ENCODE data around the gene RAPGEF2. TPM values are rescaled to one million over a fixed set of nuclear protein-coding genes. Genes with fewer than 3 reads are reported as not detected.
A peak's percentile ranks its signal among the peaks of the same experiment; 100 is the strongest.

RAPGEF2 gene
- total and polyA plus RNA-seq, 2 donors (not counting 3 experiments of a cell fraction or from before 2014, with no cell fraction given) = 28.7 to 55.2 TPM

DNA sequence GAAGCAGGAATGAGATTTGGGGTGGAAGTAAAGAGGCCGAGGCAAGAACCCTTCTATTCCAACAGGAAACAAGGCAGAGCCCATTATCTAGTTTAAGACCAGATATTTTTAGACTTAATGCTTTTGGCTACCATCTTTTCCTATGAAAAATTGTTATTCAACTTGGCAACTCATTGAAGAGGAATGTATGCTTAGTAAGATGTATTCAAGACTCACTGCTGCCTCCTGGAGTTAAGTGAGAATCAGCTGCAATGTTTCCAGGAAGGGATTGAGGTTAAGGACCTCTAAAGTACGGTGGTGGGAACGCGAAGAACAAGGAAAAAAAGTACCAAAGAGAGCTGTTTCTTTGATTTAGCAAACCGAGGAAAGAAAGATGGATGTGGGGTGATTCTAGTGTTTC lies 89.1 kb downstream of the RAPGEF2 start:
- dilution Hi-C loops (cut with MboI; ENCODE audit: extremely low pct_ligation_motif_present, low sequenced_read_pairs) = no loop called here
- TF ChIP-seq JUN (IDR thresholded peaks at IDR 0.05; ENCODE audit: borderline replicate concordance, insufficient read depth, insufficient read length, low read depth) (no peak), FOS (IDR thresholded peaks at IDR 0.05; ENCODE audit: borderline replicate concordance, insufficient read depth, low read length) (peak; percentile 32), MYC (IDR thresholded peaks at IDR 0.05; ENCODE audit: low read depth, low read length) (no peak)
- TF ChIP-seq, protein P1, sequence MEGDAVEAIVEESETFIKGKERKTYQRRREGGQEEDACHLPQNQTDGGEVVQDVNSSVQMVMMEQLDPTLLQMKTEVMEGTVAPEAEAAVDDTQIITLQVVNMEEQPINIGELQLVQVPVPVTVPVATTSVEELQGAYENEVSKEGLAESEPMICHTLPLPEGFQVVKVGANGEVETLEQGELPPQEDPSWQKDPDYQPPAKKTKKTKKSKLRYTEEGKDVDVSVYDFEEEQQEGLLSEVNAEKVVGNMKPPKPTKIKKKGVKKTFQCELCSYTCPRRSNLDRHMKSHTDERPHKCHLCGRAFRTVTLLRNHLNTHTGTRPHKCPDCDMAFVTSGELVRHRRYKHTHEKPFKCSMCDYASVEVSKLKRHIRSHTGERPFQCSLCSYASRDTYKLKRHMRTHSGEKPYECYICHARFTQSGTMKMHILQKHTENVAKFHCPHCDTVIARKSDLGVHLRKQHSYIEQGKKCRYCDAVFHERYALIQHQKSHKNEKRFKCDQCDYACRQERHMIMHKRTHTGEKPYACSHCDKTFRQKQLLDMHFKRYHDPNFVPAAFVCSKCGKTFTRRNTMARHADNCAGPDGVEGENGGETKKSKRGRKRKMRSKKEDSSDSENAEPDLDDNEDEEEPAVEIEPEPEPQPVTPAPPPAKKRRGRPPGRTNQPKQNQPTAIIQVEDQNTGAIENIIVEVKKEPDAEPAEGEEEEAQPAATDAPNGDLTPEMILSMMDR (IDR thresholded peaks at IDR 0.05; ENCODE audit: extremely low read depth in 1 of 2, insufficient read depth in 1 of 2, low read depth in 1 of 2, low read length in 2 of 2) = peak; percentile 13 to 38
- TF ChIP-seq, protein P2, sequence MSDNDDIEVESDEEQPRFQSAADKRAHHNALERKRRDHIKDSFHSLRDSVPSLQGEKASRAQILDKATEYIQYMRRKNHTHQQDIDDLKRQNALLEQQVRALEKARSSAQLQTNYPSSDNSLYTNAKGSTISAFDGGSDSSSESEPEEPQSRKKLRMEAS (IDR thresholded peaks at IDR 0.05; ENCODE audit: insufficient read depth, insufficient read length) = no peak
- no TSS peak for BruUV-seq (replicated peaks)
- Histone ChIP-seq H3K9me1 (replicated peaks; ENCODE audit: control insufficient read depth, extremely low read depth, insufficient read depth, low read length) (no peaks in the 10 kb centered on the region), H4K20me1 (replicated peaks; ENCODE audit: control insufficient read depth, extremely low read depth, insufficient read depth, low read length) (no peaks in the 10 kb centered on the region), H3K4me2 (ENCODE audit: insufficient read depth, low read length) (no peak overlapping the region), H2AFZ (ENCODE audit: low read depth, low read length) (no peak overlapping the region), H3K79me2 (ENCODE audit: control insufficient read depth, insufficient read depth, low read length) (peaks cover 6% of the 10 kb centered on the region), H3K9me3 (replicated peaks; ENCODE audit: control insufficient read depth, insufficient read depth, low read length) (no peaks in the 10 kb centered on the region), H3K27ac (ENCODE audit: insufficient read depth, low read depth, low read length) (peak overlapping the region; percentile 24), H3K36me3 (ENCODE audit: control insufficient read depth in 2 of 2, extremely low read depth in 1 of 2, insufficient read depth in 2 of 2, low read length in 2 of 2) (no peaks in the 10 kb centered on the region), H3K9ac (replicated peaks; ENCODE audit: extremely low read depth, insufficient read depth, low read length) (no peak overlapping the region), H3K27me3 (ENCODE audit: control insufficient read depth in 2 of 2, insufficient read depth in 2 of 2, low read length in 2 of 2) (no peaks in the 10 kb centered on the region), H3K4me1 (ENCODE audit: control insufficient read depth, extremely low read depth, insufficient read depth, low read length) (peaks cover 21% of the 10 kb centered on the region), H3K4me3 (replicated peaks in 1 of 3; ENCODE audit: insufficient read depth in 1 of 3, low read depth in 1 of 3, low read length in 3 of 3) (no peak overlapping the region)
- peak; percentile 31 for DNase-seq (ENCODE audit: low read depth, low spot score)
- FAIRE-seq = no peak
- ChIA-PET POLR2A (no interaction called here), CTCF (interaction anchor here (0.8 to 6.2 kb wide), 7 partner anchors 10 to 468 kb away, joined by 3 to 35 read pairs (median 4); no protein-coding TSS in a partner anchor)
- intact Hi-C loops (cut with micrococcal nuclease) = loop anchor here (5.0 kb wide), 1 partner anchor 470 kb away; the partner anchor contains the start of gene PPID
